ENCODE measurements around the gene LRG1. TPM values are rescaled to one million over a fixed set of nuclear protein-coding genes. Genes with fewer than 3 reads are reported as not detected.
A peak's percentile ranks its signal among the peaks of the same experiment; 100 is the strongest.

The LRG1 gene
- total and polyA plus RNA-seq, 9 of the 15 experiments (the other 6 are each of a cell fraction or from before 2014, with no cell fraction given), result 1.5 to 11.9 (median 8.7) TPM

DNA sequence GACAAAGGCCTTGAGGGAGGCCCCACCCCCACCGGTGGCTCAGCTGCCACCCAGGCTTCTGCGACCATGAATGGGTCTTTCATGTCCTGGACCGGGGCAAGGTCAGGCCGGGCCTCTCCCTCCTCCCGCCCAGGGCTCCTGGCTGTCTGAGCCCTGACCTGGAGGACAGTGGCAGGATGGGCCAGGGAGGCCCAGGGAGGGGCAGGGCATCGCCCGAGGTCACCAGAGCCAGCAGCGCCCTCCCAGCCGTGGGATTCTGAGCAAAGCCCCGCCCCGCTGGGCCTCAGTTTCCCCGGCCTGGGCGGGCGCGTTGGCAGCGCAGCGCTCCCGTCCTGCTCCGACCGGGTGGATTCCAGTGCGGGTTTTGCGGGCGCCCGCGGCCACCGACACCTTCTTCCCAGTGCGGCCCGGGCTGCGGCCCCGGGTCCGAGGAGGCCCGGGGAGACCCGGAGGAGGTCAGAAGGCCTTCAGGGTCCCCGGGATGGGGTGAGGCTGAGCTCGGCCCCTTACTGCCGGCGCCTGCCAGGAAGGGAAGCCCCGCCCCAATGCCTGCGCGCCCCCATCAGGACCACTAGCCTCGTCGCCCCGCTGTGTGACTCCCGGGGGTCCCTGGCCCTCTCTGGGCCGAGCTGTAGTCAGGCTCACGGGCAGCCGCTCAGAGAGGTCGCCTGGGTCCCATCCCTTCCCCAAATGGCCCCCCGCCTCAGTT is 44.3 kb upstream of the LRG1 start (continued):
- TF ChIP-seq, protein P1, sequence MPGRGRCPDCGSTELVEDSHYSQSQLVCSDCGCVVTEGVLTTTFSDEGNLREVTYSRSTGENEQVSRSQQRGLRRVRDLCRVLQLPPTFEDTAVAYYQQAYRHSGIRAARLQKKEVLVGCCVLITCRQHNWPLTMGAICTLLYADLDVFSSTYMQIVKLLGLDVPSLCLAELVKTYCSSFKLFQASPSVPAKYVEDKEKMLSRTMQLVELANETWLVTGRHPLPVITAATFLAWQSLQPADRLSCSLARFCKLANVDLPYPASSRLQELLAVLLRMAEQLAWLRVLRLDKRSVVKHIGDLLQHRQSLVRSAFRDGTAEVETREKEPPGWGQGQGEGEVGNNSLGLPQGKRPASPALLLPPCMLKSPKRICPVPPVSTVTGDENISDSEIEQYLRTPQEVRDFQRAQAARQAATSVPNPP (IDR thresholded peaks at IDR 0.05; ENCODE audit: borderline replicate concordance, insufficient read depth, insufficient read length), result no peak
- TF ChIP-seq ILF3 (IDR thresholded peaks at IDR 0.05; ENCODE audit: borderline replicate concordance) (no peak), STAT5A (IDR thresholded peaks at IDR 0.05; ENCODE audit: borderline replicate concordance, low read length) (no peak), DMBX1 (CRISPR knock-in tag; IDR thresholded peaks at IDR 0.05; ENCODE audit: borderline replicate concordance) (no peak), POLR2H (tag; IDR thresholded peaks at IDR 0.05; ENCODE audit: low read depth) (no peak), NFYB (IDR thresholded peaks at IDR 0.05; ENCODE audit: extremely low read depth, insufficient read length) (no peak), POLR3G (IDR thresholded peaks at IDR 0.05; ENCODE audit: extremely low read depth, insufficient read length, insufficient replicate concordance) (no peak), EP300 (IDR thresholded peaks at IDR 0.05; ENCODE audit: low read length) (no peak), HOXB6 (CRISPR knock-in tag; IDR thresholded peaks at IDR 0.05; ENCODE audit: borderline replicate concordance) (no peak), AFF1 (IDR thresholded peaks at IDR 0.05; ENCODE audit: low read depth in 1 of 2, partially characterized antibody in 2 of 2) (no peak), ETV5 (CRISPR knock-in tag; IDR thresholded peaks at IDR 0.05; ENCODE audit: low read depth) (no peak), RHOXF2B (CRISPR knock-in tag; conservative IDR thresholded peaks at IDR 0.05) (no peak), GABPA (tag; conservative IDR thresholded peaks at IDR 0.05; ENCODE audit: low read depth) (no peak), PTRF (tag; IDR thresholded peaks at IDR 0.05) (no peak), TOE1 (IDR thresholded peaks at IDR 0.05; ENCODE audit: borderline replicate concordance) (peak; percentile 84), TOE1 (CRISPR knock-in tag; IDR thresholded peaks at IDR 0.05; ENCODE audit: borderline replicate concordance, low read depth) (no peak), POLR3A (IDR thresholded peaks at IDR 0.05; ENCODE audit: borderline replicate concordance, extremely low read depth, insufficient read depth, insufficient read length) (no peak), ERF (CRISPR knock-in tag; IDR thresholded peaks at IDR 0.05) (no peak)
- TF ChIP-seq, protein P2, sequence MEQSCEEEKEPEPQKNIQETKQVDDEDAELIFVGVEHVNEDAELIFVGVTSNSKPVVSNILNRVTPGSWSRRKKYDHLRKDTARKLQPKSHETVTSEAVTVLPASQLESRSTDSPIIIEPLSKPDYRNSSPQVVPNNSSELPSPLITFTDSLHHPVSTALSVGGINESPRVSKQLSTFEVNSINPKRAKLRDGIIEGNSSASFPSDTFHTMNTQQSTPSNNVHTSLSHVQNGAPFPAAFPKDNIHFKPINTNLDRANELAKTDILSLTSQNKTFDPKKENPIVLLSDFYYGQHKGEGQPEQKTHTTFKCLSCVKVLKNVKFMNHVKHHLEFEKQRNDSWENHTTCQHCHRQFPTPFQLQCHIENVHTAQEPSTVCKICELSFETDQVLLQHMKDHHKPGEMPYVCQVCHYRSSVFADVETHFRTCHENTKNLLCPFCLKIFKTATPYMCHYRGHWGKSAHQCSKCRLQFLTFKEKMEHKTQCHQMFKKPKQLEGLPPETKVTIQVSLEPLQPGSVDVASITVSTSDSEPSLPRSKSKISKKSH (CRISPR knock-in tag; IDR thresholded peaks at IDR 0.05), result no peak
- TF ChIP-seq, protein P3, sequence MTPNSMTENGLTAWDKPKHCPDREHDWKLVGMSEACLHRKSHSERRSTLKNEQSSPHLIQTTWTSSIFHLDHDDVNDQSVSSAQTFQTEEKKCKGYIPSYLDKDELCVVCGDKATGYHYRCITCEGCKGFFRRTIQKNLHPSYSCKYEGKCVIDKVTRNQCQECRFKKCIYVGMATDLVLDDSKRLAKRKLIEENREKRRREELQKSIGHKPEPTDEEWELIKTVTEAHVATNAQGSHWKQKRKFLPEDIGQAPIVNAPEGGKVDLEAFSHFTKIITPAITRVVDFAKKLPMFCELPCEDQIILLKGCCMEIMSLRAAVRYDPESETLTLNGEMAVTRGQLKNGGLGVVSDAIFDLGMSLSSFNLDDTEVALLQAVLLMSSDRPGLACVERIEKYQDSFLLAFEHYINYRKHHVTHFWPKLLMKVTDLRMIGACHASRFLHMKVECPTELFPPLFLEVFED (CRISPR knock-in tag; conservative IDR thresholded peaks at IDR 0.05), result no peak
